ENCODE data around the gene GLOD5.

Gene GLOD5

GRCh38 chrX:48761674-48762471, at the start of gene GLOD5:
Gene GLOD5 (plus strand): TSS chrX:48761747. CDS start chrX:48761791, 44 bp downstream.
- DNase-seq: no peak

GRCh38 chrX:48711929-48712505, 49.5 kb upstream of the GLOD5 start:
- no peak for DNase-seq

GRCh38 chrX:48713847-48714246, 47.7 kb upstream of the GLOD5 start:
- DNase-seq: no peak

GRCh38 chrX:48714573-48714972, 47.0 kb upstream of the GLOD5 start:
- peak; percentile 22 to 57 for DNase-seq

- no peak for DNase-seq
These were observed 46.5 kb upstream of the GLOD5 start for GRCh38 chrX:48715072-48715471.

- DNase-seq: peak in 1 of 2 donors; percentile 36
These were observed 45.6 kb upstream of the GLOD5 start for GRCh38 chrX:48715876-48716502.

GRCh38 chrX:48719958-48720357, 41.6 kb upstream of the GLOD5 start:
- no peak for DNase-seq

GRCh38 chrX:48720577-48721250, 40.8 kb upstream of the GLOD5 start:
- DNase-seq: peak in 1 of 2 donors; percentile 51

- DNase-seq: no peak
These were observed 39.6 kb upstream of the GLOD5 start for GRCh38 chrX:48721916-48722315.

- DNase-seq: no peak
These were observed 35.0 kb upstream of the GLOD5 start for GRCh38 chrX:48726596-48726995.

- no peak for DNase-seq
These were observed 32.9 kb upstream of the GLOD5 start for GRCh38 chrX:48728653-48729052.

- no peak for DNase-seq
These were observed 25.2 kb upstream of the GLOD5 start for GRCh38 chrX:48736303-48736702.

- DNase-seq: no peak
These were observed 24.7 kb upstream of the GLOD5 start for GRCh38 chrX:48736878-48737212.

- DNase-seq: peak; percentile 95 to 97
These were observed 24.2 kb upstream of the GLOD5 start for GRCh38 chrX:48737213-48737938.

GRCh38 chrX:48737940-48738339, 23.6 kb upstream of the GLOD5 start:
- DNase-seq: no peak

GRCh38 chrX:48741834-48742233, 19.7 kb upstream of the GLOD5 start:
- no peak for DNase-seq

GRCh38 chrX:48745222-48745621, 16.3 kb upstream of the GLOD5 start:
- DNase-seq: no peak

- DNase-seq: no peak
These were observed 14.0 kb upstream of the GLOD5 start for GRCh38 chrX:48747415-48748016.

- DNase-seq: no peak
These were observed 12.4 kb upstream of the GLOD5 start for GRCh38 chrX:48749182-48749581.

GRCh38 chrX:48751343-48751742, 10.2 kb upstream of the GLOD5 start:
- DNase-seq: no peak

GRCh38 chrX:48752498-48752897, 9.0 kb upstream of the GLOD5 start:
- no peak for DNase-seq

GRCh38 chrX:48753708-48754228, 7.8 kb upstream of the GLOD5 start:
- no peak for DNase-seq

Data from CD4-positive, alpha-beta T cell treated with Interleukin-4 for 1 hour (primary cell).